Mucosa of gallbladder (tissue), 1 donor: ENCODE data around the gene MRPL48. TPM values are rescaled to one million over a fixed set of nuclear protein-coding genes. Genes with fewer than 3 reads are reported as not detected.
A peak's percentile ranks its signal among the peaks of the same experiment; 100 is the strongest.
"Not testable (repeated sequence)": the region's sequence is repeated elsewhere in the genome, so short reads cannot be mapped to it uniquely, and the experiment has no call there.

ENCODE experiments used
- DNase-seq: peaks from one replicate; pipeline ENCODE4 v3.0.0-alpha.2; 2020; ENCODE audit warnings: low spot score
- total RNA-seq: library from RNA; stranded (reverse); gene quantifications from one replicate; pipeline ENCODE4 v1.2.1, GENCODE V29; 2021
- donor health status: DM: no; HTN: no; CAD: no.

The MRPL48 gene
- total RNA-seq, 1 donor from 2014 or later = 28.1 TPM

- DNase-seq = no peak
These were observed 50.9 kb downstream of the MRPL48 start for GRCh38 chr11:73838443-73839122.

DNA sequence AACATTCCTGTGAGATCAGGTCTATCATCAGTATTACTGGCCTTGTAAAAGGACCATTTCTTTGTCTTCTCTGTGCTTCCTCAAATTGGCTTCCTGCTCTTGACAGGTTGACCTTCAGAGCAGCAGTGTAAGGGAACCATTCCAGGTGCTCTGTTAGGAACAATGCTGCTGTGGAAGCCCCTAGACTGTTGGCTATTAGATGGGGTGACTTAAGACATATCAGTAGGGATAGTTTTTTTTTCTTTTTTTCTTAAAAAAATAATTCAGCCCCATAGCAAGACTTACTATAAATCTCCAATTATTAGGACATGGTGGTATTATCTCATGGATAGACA is 51.4 kb downstream of the MRPL48 start:
- DNase-seq = no peak

DNA sequence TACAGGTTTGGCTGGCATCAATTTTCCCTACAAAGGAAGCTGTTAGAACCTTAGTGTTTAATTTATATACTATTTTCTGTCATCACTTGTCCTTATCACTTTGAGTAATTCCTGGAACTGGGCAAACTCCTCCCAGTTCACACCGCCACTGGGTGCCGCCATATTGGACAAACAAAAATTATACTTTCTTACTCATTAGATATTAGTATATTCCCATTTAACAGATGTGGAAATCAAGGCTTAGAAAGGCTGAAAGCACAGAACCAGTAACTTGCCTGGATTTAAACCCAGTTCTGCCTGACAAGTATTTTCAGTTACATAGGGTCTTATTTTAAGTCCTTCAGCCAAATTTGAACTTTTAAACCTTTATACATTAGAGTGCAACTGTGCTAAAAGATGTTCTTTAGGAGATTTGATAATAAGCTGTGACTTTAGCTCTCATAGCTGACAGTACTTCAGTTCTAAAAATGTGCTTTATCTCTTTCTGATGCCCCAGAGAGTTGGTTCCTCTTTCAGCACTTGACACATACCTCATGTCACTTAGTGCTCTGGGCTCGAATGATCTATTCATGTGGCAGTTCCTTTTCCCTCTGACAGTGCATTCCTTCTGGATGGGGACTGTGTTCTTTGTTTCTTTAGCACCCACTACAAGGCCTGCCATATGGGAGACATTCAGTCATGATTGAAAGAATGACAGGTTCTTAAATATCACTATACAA is 63.5 kb downstream of the MRPL48 start:
- DNase-seq = no peak

GRCh38 chr11:73852049-73852448 is 64.4 kb downstream of the MRPL48 start:
- DNase-seq = no peak

DNA sequence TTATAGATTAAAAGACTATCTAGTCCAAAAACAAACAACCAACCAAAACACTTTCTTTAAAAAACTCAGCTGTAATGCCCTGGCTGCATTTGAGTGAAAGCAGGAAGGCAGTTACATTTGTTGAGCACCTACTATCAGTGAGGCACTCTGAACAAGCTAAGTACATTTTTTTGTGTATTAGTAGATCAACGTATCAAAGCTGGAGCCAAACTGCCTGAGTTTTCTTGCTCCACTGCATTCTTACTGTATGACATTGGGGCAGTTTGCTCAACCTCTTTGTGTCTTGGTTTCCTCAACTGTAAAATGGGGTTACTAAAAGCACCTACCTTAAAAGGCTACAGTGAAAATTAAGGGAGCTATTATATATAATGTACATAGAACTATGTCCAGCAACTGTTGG is 67.0 kb downstream of the MRPL48 start:
- no peak for DNase-seq

- no peak for DNase-seq
These were observed 68.4 kb downstream of the MRPL48 start for GRCh38 chr11:73856031-73856567.

GRCh38 chr11:73859671-73860070 is 72.0 kb downstream of the MRPL48 start:
- no peak for DNase-seq

DNA sequence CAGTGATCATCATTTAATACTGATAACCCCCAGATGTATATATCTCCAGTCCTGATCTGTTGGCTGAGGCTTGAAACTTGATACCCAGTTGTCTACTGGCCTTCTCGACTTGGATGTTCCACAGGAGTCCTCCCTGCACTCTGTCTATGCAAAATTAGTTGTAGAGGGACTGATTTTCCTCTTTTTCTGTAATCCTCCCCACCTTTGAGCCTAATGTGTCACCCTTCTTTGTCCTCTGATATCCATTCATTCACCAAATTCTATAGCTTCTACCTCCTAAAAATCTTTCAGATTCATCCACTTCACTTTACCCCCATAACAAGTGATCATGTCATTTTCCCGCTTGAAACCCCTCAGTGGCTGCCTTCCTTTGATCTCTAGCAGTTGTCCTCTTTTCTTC is 72.5 kb downstream of the MRPL48 start:
- DNase-seq = no peak

DNA sequence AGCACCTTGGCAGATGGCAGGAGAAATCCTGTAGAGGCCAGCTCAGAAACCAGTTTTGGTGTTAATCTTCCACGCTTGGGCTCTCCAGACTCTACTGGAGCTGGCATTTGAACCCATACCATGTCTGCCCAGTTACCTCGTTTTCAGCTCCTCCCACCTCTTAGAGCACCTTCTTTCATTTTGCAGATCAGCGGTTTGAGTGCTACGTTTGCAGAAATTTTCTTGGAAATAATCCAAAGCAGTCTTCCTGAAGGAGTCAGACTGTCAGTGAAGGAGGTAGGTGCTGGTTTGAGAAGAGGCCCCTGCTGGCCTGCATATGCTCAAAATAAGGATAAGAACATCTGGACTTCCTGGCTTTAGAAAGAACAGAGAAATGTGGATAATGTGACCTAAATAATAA is 75.3 kb downstream of the MRPL48 start:
- no peak for DNase-seq

GRCh38 chr11:73866095-73866579 is 78.5 kb downstream of the MRPL48 start:
- no peak for DNase-seq

GRCh38 chr11:73866586-73866996 is 78.9 kb downstream of the MRPL48 start:
- no peak for DNase-seq

GRCh38 chr11:73869332-73869949 is 81.8 kb downstream of the MRPL48 start:
- peak; percentile 42 for DNase-seq

DNA sequence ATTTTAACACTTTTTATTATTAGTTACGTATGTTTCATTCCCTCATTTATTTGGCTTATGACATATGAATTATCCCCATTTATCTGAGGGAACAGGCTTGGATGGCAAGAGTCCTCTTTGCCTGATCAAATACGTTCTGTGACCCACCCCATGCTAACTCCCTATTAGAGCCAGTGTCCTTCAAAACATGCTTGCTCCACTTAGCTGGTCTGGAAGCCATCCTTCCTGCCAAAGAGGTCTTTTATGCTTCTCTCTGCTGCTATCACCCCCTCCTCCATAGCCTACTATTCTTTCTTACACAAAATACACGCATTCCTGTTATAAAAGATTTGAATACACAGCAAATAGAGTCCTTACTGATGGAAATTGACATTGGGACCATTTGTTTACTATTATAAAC is 82.6 kb downstream of the MRPL48 start:
- no peak for DNase-seq

DNA sequence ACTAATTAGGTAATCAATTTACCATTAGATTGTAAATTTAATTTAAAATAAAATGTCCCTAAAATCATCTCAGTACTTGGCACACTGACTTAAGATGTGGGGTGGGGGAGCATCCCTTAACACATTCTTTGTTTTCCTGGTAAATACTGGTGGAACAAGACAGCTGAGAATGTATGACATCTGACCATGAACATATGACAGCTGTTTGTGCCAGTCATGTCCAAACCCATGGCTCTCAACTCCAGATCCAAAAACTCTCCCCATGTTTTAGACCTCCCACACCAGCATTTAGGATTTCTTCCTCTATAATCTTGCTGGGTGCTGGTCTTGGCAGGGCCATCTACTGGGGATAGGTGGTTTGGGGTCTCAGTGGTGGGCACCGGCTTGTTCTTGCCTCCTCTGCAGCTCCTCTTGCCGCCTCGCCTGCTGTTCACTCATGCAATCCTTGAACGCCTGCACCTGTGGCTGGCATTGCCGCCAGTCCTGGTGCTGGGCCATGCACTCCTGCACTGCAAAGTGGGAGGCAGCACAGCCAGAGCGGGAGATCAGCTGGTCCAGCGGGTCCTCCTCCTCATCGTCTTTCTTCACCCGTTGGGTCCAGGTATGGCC is 85.2 kb downstream of the MRPL48 start:
- DNase-seq = no peak

DNA sequence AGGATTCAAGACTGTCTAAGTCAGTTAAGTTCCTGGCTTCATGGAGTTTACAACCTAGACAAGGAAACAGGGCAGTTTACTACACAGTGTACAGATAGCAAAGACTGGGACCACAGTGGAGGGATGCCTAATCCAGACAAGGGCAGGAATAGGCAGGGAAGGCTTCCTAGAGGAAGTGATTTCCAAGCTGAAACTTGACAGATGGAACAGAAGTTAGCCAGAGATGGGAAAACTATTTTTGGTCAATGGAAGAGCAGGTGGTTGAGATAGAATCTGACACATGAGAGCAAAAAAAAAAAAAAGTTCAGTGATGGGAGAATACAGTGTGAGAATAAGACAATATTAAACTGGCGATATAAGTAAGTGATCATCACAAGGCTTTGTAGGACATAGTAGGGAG is 87.7 kb downstream of the MRPL48 start:
- no peak for DNase-seq

DNA sequence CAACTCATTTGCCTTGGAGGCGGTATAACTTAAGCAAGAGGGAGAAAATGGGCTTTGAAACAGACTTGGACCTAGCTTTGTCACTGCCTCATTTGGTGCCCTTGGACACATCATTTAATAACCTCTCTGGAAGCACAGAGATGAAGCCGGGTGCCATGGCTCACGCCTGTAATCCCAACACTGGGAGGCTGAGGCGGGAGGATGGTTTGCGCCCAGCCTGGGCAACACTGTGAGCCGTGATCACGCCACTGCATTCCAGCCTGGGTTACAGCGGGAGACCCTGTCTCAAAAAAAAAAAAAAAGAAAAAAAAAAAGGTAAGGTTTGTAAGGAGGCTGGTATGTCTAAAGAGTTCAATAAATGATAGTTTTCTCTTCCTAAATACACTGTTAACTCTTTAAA is 88.2 kb downstream of the MRPL48 start:
- no peak for DNase-seq

- peak; percentile 94 for DNase-seq
These were observed 89.0 kb downstream of the MRPL48 start, which contains the start of the genes COA4 and PAAF1 for GRCh38 chr11:73876424-73877310. COA4 (minus strand) TSS chr11:73876846; CDS start chr11:73873378, 3,468 bp downstream. PAAF1 (plus strand) TSS chr11:73876999; CDS start chr11:73877022, 23 bp downstream.

DNA sequence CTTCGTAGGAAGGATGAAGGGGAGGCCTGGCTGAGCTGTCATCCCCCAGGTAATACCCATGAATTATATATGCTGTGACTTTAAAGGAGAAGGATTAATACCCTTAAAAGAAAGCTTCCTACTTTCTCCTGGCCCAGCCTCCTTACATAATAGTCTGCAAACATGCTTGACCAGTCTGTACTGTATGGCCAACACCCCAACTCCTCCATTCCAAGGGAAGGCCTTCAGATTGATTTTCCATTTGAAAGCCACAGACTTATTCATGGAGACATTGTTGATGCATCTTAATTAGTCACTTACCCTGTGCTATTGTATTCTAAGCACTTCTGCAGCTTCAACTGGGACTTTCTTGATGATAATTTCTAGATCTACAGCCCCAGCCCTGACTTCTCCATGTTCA is 91.1 kb downstream of the MRPL48 start:
- no peak for DNase-seq

GRCh38 chr11:73880449-73880848 is 92.8 kb downstream of the MRPL48 start:
- not testable (repeated sequence) for DNase-seq

GRCh38 chr11:73883856-73884255 is 96.2 kb downstream of the MRPL48 start:
- no peak for DNase-seq

- DNase-seq = no peak
These were observed 100.6 kb downstream of the MRPL48 start for GRCh38 chr11:73888244-73888643.
